Gastroesophageal sphincter (tissue), 3 donors: Measurements from ENCODE around the gene ARFRP1.

Experiments used
- EP300 ChIP-seq: sonication (generic); formaldehyde crosslinking; IDR thresholded peaks from one replicate; pipeline ENCODE4 v1.6.1; 2017; ENCODE audit warnings: antibody characterized with exemption, mild to moderate bottlenecking
- POLR2A ChIP-seq, 2 donors: fragments of 450-650 bp; IDR thresholded peaks; one replicate each; pipeline ENCODE4 v1.6.1; 2017; ENCODE audit warnings: antibody characterized with exemption in 2 of 2, mild to moderate bottlenecking in 2 of 2, moderate library complexity in 1 of 2
- POLR2AphosphoS5 ChIP-seq: sonication (generic); formaldehyde crosslinking; IDR thresholded peaks from one replicate; pipeline ENCODE4 v1.6.1; 2017; ENCODE audit warnings: antibody characterized with exemption
- TF ChIP-seq, protein P1 (sequence below), 4 experiments: fragments of 200-600 bp in 2 of 4; fragments of 450-650 bp in 2 of 4; sonication (generic) in 1 of 4; IDR thresholded peaks; one replicate each; pipeline ENCODE4 v1.5.1; 2017 to 2019; ENCODE audit warnings: antibody characterized with exemption in 4 of 4, mild to moderate bottlenecking in 2 of 4, moderate library complexity in 2 of 4

- no peak for TF ChIP-seq POLR2A (IDR thresholded peaks at IDR 0.05)
- TF ChIP-seq, protein P1, sequence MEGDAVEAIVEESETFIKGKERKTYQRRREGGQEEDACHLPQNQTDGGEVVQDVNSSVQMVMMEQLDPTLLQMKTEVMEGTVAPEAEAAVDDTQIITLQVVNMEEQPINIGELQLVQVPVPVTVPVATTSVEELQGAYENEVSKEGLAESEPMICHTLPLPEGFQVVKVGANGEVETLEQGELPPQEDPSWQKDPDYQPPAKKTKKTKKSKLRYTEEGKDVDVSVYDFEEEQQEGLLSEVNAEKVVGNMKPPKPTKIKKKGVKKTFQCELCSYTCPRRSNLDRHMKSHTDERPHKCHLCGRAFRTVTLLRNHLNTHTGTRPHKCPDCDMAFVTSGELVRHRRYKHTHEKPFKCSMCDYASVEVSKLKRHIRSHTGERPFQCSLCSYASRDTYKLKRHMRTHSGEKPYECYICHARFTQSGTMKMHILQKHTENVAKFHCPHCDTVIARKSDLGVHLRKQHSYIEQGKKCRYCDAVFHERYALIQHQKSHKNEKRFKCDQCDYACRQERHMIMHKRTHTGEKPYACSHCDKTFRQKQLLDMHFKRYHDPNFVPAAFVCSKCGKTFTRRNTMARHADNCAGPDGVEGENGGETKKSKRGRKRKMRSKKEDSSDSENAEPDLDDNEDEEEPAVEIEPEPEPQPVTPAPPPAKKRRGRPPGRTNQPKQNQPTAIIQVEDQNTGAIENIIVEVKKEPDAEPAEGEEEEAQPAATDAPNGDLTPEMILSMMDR (IDR thresholded peaks at IDR 0.05): no peak
- TF ChIP-seq POLR2AphosphoS5: no peak
- no peak for TF ChIP-seq EP300
These were observed 13.0 kb downstream of the ARFRP1 start for GRCh38 chr20:63694584-63695423.
